Peyer's patch (tissue), 4 donors: ENCODE measurements around the gene ZNF217.

Source experiments
- POLR2A ChIP-seq, 2 donors: fragments of 450-650 bp; IDR thresholded peaks; one replicate each; pipeline ENCODE4 v1.5.1; 2017; ENCODE audit warnings: antibody characterized with exemption in 2 of 2, mild to moderate bottlenecking in 2 of 2, moderate library complexity in 2 of 2
- TF ChIP-seq, protein P1 (sequence below), 6 experiments: fragments of 450-650 bp in 4 of 6; fragments of 200-600 bp in 2 of 6; sonication (generic) in 1 of 6; IDR thresholded peaks; one replicate each; pipeline ENCODE4 v1.5.1; 2017 to 2019; ENCODE audit warnings: antibody characterized with exemption in 6 of 6, mild to moderate bottlenecking in 3 of 6, moderate library complexity in 1 of 6

DNA sequence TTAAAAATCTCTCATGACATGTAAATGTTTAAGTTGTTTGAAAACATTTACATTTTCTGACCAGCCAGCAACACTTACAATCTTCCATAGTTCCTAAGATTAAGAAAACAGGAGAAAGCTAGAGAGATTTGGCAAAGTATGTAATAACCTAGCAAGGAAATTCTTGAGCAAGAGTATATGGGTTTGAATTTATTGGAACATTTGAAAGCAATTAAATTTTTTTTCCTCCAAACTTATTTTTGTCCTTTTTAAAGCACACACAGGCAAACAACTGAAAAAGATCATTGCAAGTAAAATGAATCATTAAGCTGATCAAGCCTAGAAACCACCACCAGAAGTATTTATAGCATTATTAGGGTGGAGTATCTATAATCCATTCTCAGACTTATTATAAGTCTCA, 20.1 kb upstream of the ZNF217 start:
- no peak for TF ChIP-seq POLR2A (IDR thresholded peaks at IDR 0.05)
- TF ChIP-seq, protein P1, sequence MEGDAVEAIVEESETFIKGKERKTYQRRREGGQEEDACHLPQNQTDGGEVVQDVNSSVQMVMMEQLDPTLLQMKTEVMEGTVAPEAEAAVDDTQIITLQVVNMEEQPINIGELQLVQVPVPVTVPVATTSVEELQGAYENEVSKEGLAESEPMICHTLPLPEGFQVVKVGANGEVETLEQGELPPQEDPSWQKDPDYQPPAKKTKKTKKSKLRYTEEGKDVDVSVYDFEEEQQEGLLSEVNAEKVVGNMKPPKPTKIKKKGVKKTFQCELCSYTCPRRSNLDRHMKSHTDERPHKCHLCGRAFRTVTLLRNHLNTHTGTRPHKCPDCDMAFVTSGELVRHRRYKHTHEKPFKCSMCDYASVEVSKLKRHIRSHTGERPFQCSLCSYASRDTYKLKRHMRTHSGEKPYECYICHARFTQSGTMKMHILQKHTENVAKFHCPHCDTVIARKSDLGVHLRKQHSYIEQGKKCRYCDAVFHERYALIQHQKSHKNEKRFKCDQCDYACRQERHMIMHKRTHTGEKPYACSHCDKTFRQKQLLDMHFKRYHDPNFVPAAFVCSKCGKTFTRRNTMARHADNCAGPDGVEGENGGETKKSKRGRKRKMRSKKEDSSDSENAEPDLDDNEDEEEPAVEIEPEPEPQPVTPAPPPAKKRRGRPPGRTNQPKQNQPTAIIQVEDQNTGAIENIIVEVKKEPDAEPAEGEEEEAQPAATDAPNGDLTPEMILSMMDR (IDR thresholded peaks at IDR 0.05), result no peak
